ENCODE measurements around the gene GOLGA6L2.
"Not testable (repeated sequence)": the region's sequence is repeated elsewhere in the genome, so short reads cannot be mapped to it uniquely, and the experiment has no call there.

DNA sequence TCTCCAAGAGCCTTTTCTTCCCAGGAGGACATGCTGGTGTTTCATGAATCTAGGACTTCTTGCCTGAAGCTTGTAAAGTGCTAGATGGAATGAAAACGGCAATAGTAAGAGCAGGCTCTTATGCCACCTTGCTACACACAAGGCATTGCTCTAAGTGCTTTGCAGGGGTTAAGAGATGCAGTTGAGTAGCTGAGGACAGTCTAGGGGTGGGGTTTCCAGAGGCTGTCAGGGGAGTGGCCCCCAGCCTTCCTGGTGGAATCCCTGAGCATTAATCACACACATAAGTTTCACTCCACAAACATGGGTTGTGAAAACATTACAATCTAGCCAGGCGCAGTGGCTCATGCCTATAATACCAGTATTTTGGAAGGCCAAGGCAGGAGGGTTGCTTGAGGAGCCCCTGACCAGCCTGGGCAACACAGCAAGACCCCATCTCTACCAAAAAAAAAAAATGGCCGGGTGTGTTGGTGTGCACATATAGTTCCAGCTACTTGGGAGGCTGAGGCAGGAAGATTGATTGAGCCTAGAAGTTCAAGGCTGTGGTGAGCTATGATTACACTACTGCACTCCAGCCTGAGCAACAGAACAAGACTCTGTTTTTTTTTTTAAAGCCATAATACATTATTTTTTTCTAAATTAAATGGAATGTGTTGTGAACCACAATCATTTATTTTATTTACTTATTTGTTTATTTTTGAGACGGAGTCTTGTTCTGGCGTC lies 34.0 kb downstream of the GOLGA6L2 start:
- TF ChIP-seq, protein P1, sequence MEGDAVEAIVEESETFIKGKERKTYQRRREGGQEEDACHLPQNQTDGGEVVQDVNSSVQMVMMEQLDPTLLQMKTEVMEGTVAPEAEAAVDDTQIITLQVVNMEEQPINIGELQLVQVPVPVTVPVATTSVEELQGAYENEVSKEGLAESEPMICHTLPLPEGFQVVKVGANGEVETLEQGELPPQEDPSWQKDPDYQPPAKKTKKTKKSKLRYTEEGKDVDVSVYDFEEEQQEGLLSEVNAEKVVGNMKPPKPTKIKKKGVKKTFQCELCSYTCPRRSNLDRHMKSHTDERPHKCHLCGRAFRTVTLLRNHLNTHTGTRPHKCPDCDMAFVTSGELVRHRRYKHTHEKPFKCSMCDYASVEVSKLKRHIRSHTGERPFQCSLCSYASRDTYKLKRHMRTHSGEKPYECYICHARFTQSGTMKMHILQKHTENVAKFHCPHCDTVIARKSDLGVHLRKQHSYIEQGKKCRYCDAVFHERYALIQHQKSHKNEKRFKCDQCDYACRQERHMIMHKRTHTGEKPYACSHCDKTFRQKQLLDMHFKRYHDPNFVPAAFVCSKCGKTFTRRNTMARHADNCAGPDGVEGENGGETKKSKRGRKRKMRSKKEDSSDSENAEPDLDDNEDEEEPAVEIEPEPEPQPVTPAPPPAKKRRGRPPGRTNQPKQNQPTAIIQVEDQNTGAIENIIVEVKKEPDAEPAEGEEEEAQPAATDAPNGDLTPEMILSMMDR (IDR thresholded peaks at IDR 0.05), result not testable (repeated sequence)
- not testable (repeated sequence) for TF ChIP-seq POLR2AphosphoS5, POLR2A, EP300 (IDR thresholded peaks at IDR 0.05)

Measured in sigmoid colon (tissue), 4 donors.